Left lung (tissue), 10 donors: ENCODE data around the gene ABLIM2. TPM values are rescaled to one million over a fixed set of nuclear protein-coding genes. Genes with fewer than 3 reads are reported as not detected.

Experiments used
- ATAC-seq: fragments of 200-7000 bp; cut with Tn5 transposase; one replicate; pipeline ENCODE4 v1.9.1; 2020; ENCODE audit warnings: moderate library complexity
- DNase-seq, 4 donors: peaks; one replicate each; pipeline ENCODE4 v3.0.0-alpha.2; 2013 to 2020
- H3K27ac ChIP-seq, 2 donors: fragments of 200-600 bp; sonication (generic) in 1 of 2; one replicate each; pipeline versions ENCODE4 v1.5.0 to v1.8.0; 2020 to 2021
- H3K27me3 ChIP-seq, 2 donors: fragments of 200-600 bp; sonication (generic) in 1 of 2; one replicate each; pipeline versions ENCODE4 v1.5.0 to v1.8.0; 2020 to 2021
- H3K36me3 ChIP-seq, 2 donors: fragments of 200-600 bp; sonication (generic) in 1 of 2; one replicate each; pipeline versions ENCODE4 v1.5.0 to v1.8.0; 2020 to 2021
- H3K4me1 ChIP-seq, 2 donors: fragments of 200-600 bp; one replicate each; pipeline ENCODE4 v1.8.0; 2021
- H3K4me3 ChIP-seq, 2 donors: fragments of 200-600 bp; sonication (generic) in 1 of 2; one replicate each; pipeline versions ENCODE4 v1.5.0 to v1.8.0; 2020 to 2021; ENCODE audit warnings: mild to moderate bottlenecking in 1 of 2
- H3K9me3 ChIP-seq, 2 donors: fragments of 200-600 bp; sonication (generic) in 1 of 2; one replicate each; pipeline versions ENCODE4 v1.5.0 to v1.8.0; 2020 to 2021
- intact Hi-C, 2 donors: fragments of 100-400 bp; cut with DNase I; formaldehyde crosslinking; loops; one replicate each; pipeline versions ENCODE4 v1.11.2 to v1.14.2; 2022
- polyA plus RNA-seq, 6 donors: library from polyadenylated mRNA; unstranded; fragments of 120-200 nt; gene quantifications; one replicate each; pipeline ENCODE4 v1.2.1, GENCODE V29; 2013; ENCODE audit not compliant: insufficient read length in 6 of 6
- total RNA-seq, 2 donors: library from RNA; stranded (reverse); fragmentation: NEBNext Ultra II Directional; extraction: Animal tissue kit (Norgen Biotek cat#: 25700); gene quantifications; one replicate each; pipeline ENCODE4 v1.2.1, GENCODE V29; 2021
- TF ChIP-seq, protein P1 (sequence below), 2 donors: fragments of 200-600 bp; sonication (generic) in 1 of 2; IDR thresholded peaks; one replicate each; pipeline versions ENCODE4 v1.5.0 to v1.8.0; 2021; ENCODE audit warnings: antibody characterized with exemption in 2 of 2
- donor health status: DM: no; HTN: yes; CAD: no.
- donor health status: DM: no; HTN: no; CAD: no.

The ABLIM2 gene
- total and polyA plus RNA-seq, 8 donors = 5.7 to 10.2 (median 7.0) TPM

DNA sequence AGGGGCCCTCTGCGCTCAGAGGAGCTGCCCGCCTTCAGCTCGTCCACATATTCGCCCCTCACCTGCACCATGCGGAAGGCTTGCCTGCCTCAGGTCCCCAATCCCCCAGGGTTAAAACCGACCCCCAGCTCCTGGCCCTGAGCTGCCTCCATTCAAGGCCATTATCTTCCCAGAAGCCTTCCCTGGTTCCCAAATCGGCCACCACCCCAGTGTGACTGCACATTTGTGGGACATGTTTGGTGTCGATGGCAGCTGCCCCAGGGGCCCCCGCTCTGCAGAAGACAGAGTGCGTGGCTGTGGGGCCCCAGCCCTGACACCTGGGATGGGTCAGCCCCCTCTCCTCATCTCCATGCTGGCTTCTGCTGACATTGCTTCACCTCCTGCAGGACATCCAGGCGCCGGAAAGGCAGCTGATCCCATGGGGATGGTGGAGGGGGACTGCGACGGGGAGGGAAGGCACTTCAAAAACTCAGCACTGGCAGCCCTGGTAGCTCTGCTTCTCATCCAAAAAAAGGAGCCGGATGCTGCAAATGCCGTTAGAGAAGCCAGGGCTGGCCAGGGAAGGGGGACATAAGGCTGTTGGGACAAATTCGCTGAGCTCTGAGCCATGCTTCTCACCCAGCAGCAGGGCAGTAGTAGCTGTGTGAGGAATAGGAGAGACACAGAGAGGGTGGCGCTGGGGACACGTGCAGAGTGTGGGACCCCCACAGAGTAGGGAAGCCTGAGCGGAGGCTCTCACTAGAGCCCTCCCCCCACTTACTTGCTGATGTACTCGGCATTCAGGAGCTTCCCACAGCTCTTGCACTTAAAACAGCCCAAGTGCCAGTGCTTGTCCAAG lies 78.5 kb downstream of the ABLIM2 start:
- no peak for ATAC-seq

DNA sequence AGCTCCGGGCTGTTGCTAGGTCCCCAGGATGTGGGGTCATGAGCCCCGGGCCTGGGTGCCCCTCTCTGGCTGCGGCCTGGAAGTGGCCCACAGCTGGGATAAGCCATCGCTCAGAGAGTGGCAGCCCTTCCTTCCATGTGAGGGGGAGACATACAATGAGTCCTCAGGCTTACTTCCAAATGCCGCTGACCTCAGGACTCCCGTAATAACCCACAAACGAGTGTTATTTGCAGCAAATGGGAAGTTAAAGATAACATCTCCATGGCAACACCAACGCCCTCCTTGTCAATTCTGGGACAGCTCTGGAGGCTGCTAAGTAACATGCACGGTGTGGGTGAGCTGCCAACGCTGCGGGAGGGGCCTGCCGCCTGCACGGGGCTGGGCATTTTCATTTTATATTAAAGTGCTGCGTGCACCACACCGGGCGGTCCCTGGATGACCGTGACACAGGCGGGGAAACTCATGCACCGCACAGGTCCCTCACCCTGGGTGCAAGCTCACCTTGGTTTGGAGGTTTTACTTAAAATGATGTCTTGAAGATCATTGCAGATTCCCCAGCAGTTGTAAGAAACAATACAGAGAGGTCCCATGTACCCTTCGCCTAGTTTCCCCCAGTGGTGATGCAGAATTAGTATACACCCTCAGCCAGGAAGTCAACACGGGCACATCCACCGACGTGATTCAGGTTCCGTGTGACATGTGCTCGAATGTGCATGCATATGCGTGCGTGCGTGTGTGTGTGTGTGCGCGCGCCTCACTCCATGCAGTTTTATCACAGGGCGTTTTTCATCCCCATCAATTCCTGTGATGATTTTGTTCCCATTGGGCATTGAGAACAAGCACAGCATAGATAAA lies 79.4 kb downstream of the ABLIM2 start:
- no peak overlapping the region for H3K4me3 ChIP-seq
- peaks cover 0 to 20% of the 10 kb centered on the region in 2 donors for H3K27me3 ChIP-seq
- ATAC-seq = peak; percentile 60
- DNase-seq = peak in 1 of 4 donors; percentile 44
- TF ChIP-seq, protein P1, sequence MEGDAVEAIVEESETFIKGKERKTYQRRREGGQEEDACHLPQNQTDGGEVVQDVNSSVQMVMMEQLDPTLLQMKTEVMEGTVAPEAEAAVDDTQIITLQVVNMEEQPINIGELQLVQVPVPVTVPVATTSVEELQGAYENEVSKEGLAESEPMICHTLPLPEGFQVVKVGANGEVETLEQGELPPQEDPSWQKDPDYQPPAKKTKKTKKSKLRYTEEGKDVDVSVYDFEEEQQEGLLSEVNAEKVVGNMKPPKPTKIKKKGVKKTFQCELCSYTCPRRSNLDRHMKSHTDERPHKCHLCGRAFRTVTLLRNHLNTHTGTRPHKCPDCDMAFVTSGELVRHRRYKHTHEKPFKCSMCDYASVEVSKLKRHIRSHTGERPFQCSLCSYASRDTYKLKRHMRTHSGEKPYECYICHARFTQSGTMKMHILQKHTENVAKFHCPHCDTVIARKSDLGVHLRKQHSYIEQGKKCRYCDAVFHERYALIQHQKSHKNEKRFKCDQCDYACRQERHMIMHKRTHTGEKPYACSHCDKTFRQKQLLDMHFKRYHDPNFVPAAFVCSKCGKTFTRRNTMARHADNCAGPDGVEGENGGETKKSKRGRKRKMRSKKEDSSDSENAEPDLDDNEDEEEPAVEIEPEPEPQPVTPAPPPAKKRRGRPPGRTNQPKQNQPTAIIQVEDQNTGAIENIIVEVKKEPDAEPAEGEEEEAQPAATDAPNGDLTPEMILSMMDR (IDR thresholded peaks at IDR 0.05) = no peak
- no peak overlapping the region for H3K27ac ChIP-seq
- no peaks in the 10 kb centered on the region for H3K36me3 ChIP-seq
- intact Hi-C loops = no loop called here
- no peaks in the 10 kb centered on the region for H3K4me1 ChIP-seq
- no peaks in the 10 kb centered on the region for H3K9me3 ChIP-seq

More for the DNA sequence above, 78.5 kb downstream of the ABLIM2 start:
- Histone ChIP-seq H3K4me1 (no peaks in the 10 kb centered on the region), H3K4me3 (no peak overlapping the region), H3K27ac (no peak overlapping the region), H3K36me3 (no peaks in the 10 kb centered on the region), H3K9me3 (no peaks in the 10 kb centered on the region), H3K27me3 (peaks cover 0 to 20% of the 10 kb centered on the region in 2 donors)
- TF ChIP-seq, protein P1 (IDR thresholded peaks at IDR 0.05) = no peak
- intact Hi-C loops = no loop called here
- no peak for DNase-seq

DNA sequence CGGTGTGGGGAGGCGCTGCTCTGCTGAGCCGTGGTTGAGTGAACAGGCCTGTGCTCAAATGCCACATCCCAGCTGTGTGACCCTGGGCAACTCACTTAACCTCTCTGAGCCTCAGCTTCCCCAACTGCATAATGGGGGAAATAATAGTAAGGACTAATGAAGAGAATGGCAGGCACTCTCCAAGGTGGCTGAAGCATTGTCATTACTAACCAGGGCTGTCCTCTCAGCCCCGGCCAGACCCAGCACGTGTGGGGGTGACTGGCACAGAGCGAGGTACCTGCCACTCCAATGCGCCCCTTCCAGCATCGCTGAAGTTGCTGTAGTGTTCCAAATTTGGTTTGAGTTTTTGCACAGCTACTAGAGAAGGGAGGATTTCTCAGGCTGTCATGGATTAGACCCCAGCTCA lies 80.0 kb downstream of the ABLIM2 start:
- no peak for DNase-seq
- no peak for ATAC-seq
- no peaks in the 10 kb centered on the region for H3K4me1 ChIP-seq
- peaks cover 0 to 23% of the 10 kb centered on the region in 2 donors for H3K27me3 ChIP-seq
- H3K36me3 ChIP-seq = no peaks in the 10 kb centered on the region
- intact Hi-C loops = no loop called here
- no peaks in the 10 kb centered on the region for H3K9me3 ChIP-seq
- TF ChIP-seq, protein P1 (IDR thresholded peaks at IDR 0.05) = no peak
- H3K4me3 ChIP-seq = no peak overlapping the region
- no peak overlapping the region for H3K27ac ChIP-seq

DNA sequence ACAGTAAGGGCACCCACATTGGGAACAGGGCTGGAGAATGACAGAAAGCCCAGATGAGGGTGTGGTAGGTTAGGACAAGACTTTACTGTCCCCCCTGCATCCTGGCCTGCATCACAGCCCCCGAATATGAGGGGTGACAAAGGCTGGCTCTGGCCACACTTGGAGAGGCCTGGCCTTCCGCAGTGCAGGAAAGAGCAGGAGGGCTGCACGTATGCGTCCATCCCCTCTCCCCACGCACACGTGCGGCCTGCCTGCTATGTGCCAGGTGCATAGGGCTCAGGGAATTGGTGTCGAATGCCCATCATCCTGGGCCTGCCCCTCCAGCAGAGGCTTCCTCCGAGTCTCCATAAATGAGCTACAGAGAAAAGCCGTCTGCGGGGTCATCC lies 80.5 kb downstream of the ABLIM2 start:
- no peak overlapping the region for H3K27ac ChIP-seq
- no peak overlapping the region for H3K4me3 ChIP-seq
- ATAC-seq = no peak
- intact Hi-C loops = no loop called here
- peaks cover 0 to 28% of the 10 kb centered on the region in 2 donors for H3K27me3 ChIP-seq
- H3K4me1 ChIP-seq = no peaks in the 10 kb centered on the region
- peak in 1 of 4 donors; percentile 70 for DNase-seq
- no peaks in the 10 kb centered on the region for H3K36me3 ChIP-seq
- no peaks in the 10 kb centered on the region for H3K9me3 ChIP-seq
- TF ChIP-seq, protein P1 (IDR thresholded peaks at IDR 0.05) = no peak
